Stimulated activated CD4-positive, alpha-beta T cell treated with anti-CD3 and anti-CD28 coated beads, Interleukin-2, amount 100 ng/mL, for 48 hours (primary cell): ENCODE data around the gene PSG1.
A peak's percentile ranks its signal among the peaks of the same experiment; 100 is the strongest.
"Not testable (repeated sequence)": the region's sequence is repeated elsewhere in the genome, so short reads cannot be mapped to it uniquely, and the experiment has no call there.

Source experiments
- DNase-seq, 2 donors: peaks; one replicate each; pipeline ENCODE4 v3.0.0-alpha.2; 2020

The PSG1 gene

GRCh38 chr19:42879613-42880012, at the start of gene PSG1:
PSG1 (minus strand) TSS chr19:42879713; CDS start chr19:42879581, 132 bp downstream.
- no peak for DNase-seq

DNA sequence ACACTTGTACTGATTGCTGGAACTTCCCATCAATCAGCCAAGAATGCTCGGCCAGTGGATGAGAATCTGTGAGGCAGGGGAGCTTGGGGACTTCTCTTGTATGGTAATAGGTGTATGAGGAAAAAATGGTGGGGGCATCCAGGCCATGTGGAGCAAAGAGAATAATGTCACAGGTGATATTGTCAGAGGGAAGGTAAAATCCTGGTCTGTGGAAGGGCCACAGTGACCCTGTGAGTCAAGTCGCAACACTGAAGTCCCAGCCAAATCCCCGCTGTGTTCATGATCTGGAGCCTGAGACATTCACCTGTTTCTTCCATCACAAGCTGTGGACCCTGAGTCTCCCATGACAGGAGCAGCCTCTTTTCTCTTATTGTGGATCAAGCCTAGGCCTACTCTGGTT, 49.4 kb upstream of the PSG1 start:
- DNase-seq = no peak

DNA sequence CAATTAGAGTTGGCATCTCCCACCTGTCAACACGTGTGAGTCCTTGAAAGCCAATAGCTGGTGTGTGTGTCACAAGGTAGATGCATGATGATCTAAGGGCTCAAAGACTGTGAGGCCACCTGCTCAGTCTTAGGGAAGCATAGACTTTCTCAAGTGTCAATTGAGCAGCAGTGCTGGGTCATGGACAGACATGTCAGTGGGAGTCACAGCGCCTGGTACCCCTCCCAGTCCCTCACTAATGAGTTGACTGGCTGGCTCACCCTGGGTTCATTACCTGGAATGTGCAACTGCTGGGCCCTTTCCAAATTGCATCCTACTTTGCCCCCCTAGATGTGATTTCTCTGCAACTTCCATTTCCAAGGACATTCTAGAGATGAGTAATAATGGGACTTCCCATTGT, 47.3 kb upstream of the PSG1 start:
- DNase-seq = no peak

GRCh38 chr19:42923106-42923505, 43.6 kb upstream of the PSG1 start:
- peak; percentile 10 to 14 for DNase-seq

GRCh38 chr19:42920971-42921370, 41.5 kb upstream of the PSG1 start:
- not testable (repeated sequence) for DNase-seq

- no peak for DNase-seq
These were observed 40.2 kb upstream of the PSG1 start for GRCh38 chr19:42919757-42920079.

DNA sequence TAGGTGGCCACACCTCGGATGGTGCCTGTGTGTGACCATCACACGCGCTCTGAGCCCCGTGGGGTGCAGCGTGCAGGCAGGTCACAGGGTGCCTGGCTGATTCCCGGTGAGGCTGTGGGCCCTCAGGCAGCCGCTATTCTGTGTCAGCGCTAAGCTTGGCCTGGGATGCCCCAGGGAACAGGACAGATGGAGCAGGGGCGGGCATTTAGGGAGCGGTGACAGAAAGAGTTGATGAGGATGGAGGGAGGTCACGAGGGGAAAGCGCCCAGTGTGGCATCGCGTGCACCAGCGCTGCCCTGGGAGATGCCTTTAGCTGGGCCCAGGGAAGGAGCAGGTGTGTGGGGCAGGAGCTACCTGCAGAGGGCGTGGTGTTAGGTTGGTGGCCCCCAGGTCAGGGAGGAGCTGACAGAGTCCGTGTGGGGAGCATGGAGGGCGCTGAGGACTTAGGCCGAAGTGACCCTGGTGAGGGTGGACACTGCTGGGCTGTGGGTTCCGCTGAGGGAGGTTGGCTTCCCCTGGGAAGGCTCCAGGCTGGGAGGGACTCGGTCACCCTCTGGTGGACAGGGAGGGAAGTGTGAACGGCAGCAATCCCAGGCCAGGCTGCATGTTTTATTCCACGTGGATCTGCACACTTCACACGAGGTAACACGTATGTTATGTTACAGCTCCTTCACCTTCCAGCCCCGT, 39.7 kb upstream of the PSG1 start:
- not testable (repeated sequence) for DNase-seq

DNA sequence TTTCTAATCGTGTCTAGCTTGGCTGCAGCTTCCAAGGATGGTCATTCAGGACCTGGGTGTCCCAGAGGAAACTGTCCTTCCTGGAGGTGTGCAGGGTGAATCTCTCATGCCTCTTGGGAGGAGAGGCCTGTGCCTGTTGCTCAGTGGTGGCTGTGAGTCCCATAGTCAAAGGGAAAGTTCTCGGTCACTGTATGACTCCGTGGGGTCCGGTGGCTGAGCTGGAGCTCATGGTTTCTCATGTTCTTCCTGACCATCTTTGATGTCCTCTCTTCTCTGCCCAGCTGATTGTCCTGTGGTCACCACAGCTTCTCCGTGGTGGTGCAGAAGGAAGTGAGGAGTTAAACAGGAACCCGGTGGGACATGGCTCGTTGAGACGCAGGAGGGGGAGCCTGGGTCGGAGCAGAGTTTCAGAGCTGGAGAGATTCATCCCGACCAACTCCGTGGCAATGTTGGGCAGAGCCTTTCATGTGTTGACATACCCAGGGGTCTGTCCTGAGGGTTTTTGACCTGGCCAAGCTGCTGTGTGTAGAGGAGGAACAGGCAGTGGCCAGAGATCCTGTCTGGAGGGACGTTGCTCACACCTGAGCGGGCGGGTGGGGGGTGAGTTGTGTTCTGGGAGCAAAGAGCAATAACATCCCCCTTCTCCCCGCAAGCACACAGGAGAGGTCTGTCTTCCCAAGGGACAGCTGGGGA, 39.0 kb upstream of the PSG1 start:
- not testable (repeated sequence) for DNase-seq

DNA sequence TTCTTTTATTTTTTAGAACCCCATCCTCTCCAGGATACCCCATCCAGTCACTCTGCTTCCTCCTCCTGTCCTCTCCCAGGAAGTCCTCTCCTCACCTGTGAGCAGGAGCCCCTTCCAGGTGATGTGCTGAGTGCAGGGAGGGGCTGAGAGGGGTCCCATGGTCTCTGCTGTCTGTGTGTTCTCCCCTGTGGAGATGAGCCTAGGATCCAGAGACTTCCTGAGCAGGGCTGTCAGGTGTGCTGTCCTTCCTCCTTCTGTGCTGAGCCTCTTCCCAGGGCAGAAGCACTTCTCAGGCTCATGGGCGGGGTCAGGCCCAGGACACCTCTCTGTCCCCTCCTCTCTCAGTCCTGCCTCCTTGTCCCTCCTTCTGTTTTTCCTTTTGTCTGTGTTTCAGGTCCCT, 38.1 kb upstream of the PSG1 start, which contains the start of gene PSG6:
Gene PSG6, minus strand, starts transcription at position 261 of the 400 bp plus-strand sequence. Its CDS starts 102 bp downstream, at position 159.
- DNase-seq = not testable (repeated sequence)

DNA sequence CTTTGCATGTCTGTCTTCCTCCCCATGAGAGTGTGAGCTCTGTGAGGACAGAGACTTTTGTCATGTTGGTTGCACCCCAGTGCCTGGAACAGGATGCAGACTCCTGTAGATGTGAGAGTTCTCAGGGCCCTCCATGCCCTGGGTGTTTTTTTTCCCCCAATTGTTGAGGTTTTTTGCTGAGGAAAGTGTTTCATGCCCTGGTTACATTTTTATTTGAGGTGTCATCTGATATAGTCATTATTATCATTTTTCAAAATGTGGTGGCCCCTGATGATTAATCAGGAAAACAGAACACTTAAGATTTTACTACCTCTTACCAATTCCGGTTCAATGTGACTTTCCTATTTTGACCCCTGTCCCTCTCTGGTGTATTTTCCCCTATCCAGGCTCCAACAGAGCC, 37.4 kb upstream of the PSG1 start:
- not testable (repeated sequence) for DNase-seq

GRCh38 chr19:42913516-42913915, 34.0 kb upstream of the PSG1 start:
- DNase-seq = not testable (repeated sequence)

DNA sequence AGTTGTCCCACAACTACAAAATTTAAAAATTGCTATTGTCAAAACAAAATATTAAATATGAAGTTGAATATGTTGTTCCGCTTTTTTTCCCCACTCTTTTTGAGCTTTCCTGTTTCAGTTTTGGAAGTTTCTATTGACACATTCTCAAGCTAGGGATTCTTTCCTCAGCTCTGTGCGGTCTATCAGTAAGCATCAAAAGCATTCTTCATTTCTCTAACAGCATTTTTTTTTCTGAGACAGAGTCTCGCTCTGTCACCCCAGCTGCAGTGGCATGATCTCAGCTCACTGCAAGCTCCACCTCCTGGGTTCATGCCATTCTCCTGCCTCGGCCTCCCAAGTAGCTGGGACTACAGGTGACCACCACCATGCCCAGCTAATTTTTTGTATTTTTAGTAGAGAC, 33.4 kb upstream of the PSG1 start:
- not testable (repeated sequence) for DNase-seq

- not testable (repeated sequence) for DNase-seq
These were observed 32.2 kb upstream of the PSG1 start for GRCh38 chr19:42911731-42912130.

DNA sequence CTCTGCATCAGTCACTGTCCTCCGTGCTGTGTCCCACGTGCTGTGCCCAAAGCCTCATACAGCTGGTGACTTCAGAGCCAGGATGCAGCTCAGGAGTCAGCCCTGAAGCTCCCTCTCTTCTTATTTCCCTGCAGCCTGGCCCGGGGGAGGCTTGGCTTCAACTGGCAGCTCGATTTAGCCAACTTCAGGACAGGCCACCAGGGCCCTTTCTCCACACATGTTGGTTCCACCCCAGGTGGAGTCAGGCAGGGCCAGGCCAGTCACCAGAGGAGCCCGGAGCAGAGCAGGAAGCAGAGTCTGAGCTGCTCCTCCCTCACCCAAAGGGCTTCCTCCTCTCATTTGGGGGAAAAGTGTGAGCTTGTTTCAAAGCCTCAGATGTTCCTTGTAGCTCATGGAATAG, 26.6 kb upstream of the PSG1 start:
- not testable (repeated sequence) for DNase-seq

DNA sequence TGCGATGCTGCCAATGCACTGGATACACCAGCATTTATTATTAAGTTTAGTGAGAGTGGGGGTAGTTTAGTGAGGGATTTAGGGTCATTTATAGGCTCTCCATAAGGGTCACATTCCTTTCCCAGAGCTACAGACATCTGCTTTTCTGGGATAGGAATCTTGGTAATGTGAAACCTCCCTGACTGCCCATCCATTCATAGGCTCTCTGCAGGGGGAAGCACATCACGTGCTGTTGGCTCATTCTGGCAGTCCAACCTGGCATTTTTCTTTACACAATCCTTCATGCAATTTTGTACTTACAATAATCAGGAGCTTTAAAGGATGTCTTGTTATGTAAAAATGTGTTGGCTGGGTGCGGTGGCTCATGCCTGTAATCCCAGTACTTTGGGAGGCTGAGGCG, 21.0 kb upstream of the PSG1 start:
- not testable (repeated sequence) for DNase-seq

GRCh38 chr19:42899674-42900073, 20.2 kb upstream of the PSG1 start:
- DNase-seq = not testable (repeated sequence)

- DNase-seq = not testable (repeated sequence)
These were observed 19.6 kb upstream of the PSG1 start for GRCh38 chr19:42899110-42899509.

- DNase-seq = not testable (repeated sequence)
These were observed 19.1 kb upstream of the PSG1 start for GRCh38 chr19:42898656-42899055.

- DNase-seq = not testable (repeated sequence)
These were observed 18.2 kb upstream of the PSG1 start for GRCh38 chr19:42897729-42898128.

GRCh38 chr19:42890446-42890845, 10.9 kb upstream of the PSG1 start:
- not testable (repeated sequence) for DNase-seq

- not testable (repeated sequence) for DNase-seq
These were observed 8.4 kb upstream of the PSG1 start for GRCh38 chr19:42887876-42888445.

GRCh38 chr19:42882730-42883129, 3.2 kb upstream of the PSG1 start:
- not testable (repeated sequence) for DNase-seq

DNA sequence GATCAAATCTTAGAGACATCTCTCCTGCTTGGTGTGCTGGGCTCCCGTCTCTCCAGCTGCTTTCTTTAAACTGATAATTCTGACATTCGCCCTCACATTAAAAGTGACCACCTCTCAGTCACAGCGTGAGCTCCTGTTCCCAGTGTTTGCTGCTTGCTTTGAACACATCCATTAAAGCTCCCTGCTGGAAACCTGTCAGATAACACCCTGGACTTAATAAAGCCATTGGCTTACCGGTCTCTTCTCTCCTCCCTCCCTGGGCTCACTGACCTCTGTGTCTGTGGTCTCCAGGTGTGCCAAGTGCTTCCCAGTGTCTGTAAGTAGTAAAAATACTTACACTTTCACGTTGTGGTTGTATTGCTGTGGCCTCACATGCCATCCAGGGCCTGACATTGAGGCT, 2.5 kb upstream of the PSG1 start:
- not testable (repeated sequence) for DNase-seq

- DNase-seq = not testable (repeated sequence)
These were observed 1.8 kb upstream of the PSG1 start for GRCh38 chr19:42881279-42881678.
